Activated T-helper 2 cell treated with anti-CD3 and anti-CD28 coated beads, Interferon-gamma antibody, Interleukin-2, Interleukin-4, amounts not matched to agents 10 μg/mL and 5 μg/mL and 100 μg/mL, durations not matched to agents 14 hours and 24 hours and 36 hours (primary cell): ENCODE data around the gene RMND5B. TPM values are rescaled to one million over a fixed set of nuclear protein-coding genes. Genes with fewer than 3 reads are reported as not detected.
"Not testable (repeated sequence)": the region's sequence is repeated elsewhere in the genome, so short reads cannot be mapped to it uniquely, and the experiment has no call there.

ENCODE experiments used
- DNase-seq: peaks from one replicate; pipeline ENCODE4 v3.0.0; 2021; ENCODE audit warnings: low spot score
- H3K27ac Mint-ChIP-seq: one replicate; pipeline ENCODE4 v1.8.0; 2021; ENCODE audit warnings: mixed read lengths
- H3K27me3 Mint-ChIP-seq: one replicate; pipeline ENCODE4 v1.8.0; 2021; ENCODE audit warnings: low read depth, mixed read lengths
- H3K36me3 Mint-ChIP-seq: one replicate; pipeline ENCODE4 v1.8.0; 2021; ENCODE audit warnings: low read depth, mixed read lengths
- H3K4me1 Mint-ChIP-seq: one replicate; pipeline ENCODE4 v1.8.0; 2021; ENCODE audit warnings: low read depth, mixed read lengths
- H3K4me3 Mint-ChIP-seq: one replicate; pipeline ENCODE4 v1.8.0; 2021; ENCODE audit warnings: low read depth, mild to moderate bottlenecking, moderate library complexity, mixed read lengths
- H3K9me3 Mint-ChIP-seq: one replicate; pipeline ENCODE4 v1.8.0; 2021; ENCODE audit warnings: mixed read lengths
- intact Hi-C: fragments of 100-400 bp; cut with micrococcal nuclease; formaldehyde crosslinking; loops from one replicate; pipeline ENCODE4 v1.15.1; 2023
- total RNA-seq: library from RNA; stranded (reverse); gene quantifications from 2 replicates; pipeline ENCODE4 v1.2.3, GENCODE V29; 2022

RMND5B gene
- total RNA-seq, 1 donor from 2014 or later = 29.3 TPM

DNA sequence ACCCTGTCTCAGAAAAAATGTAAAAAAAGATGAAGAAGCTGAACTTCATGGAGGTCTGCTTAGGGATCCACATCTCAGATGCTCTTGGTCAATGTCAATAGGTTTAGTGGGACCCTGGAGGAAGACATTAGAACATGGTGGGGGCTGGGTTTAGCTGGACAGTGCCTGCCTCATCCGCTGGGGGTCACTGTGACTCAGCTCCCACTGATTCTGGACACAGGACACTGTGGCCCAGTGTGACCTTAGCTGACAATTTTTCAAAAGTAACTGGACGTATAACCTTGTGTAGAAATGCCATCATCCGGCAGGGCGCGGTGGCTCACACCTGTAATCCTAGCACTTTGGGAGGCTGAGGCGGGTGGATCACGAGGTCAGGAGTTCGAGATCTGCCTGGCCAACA lies 66.2 kb downstream of the RMND5B start:
- no peak overlapping the region for H3K4me3 Mint-ChIP-seq
- no peak for DNase-seq

DNA sequence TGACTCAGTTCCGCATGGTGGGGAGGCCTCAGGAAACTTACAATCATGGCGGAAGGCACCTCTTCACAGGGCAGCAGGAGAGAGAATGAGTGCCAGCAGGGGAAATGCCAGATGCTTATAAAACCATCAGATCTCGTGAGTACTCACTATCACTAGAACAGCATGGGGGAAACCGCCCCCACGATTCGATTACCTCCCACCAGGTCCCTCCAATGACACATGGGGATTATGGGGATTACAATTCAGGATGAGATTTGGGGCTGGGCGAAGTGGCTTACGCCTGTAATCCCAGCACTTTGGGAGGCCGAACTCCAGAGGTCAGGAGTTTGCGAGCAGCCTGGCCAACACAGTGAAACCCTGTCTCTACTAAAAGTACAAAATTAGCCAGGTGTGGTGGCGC lies 67.3 kb downstream of the RMND5B start:
- H3K4me3 Mint-ChIP-seq, H3K9me3 Mint-ChIP-seq, intact Hi-C loops, H3K27ac Mint-ChIP-seq, H3K4me1 Mint-ChIP-seq, H3K36me3 Mint-ChIP-seq, DNase-seq: not testable (repeated sequence)
- H3K27me3 Mint-ChIP-seq = peaks cover 12% of the 10 kb centered on the region

More for the DNA sequence above, 66.2 kb downstream of the RMND5B start:
- Mint-ChIP-seq H3K27me3 (peaks cover 18% of the 10 kb centered on the region), H3K36me3 (no peaks in the 10 kb centered on the region), H3K9me3 (no peaks in the 10 kb centered on the region), H3K4me1 (peaks cover 7% of the 10 kb centered on the region), H3K27ac (no peak overlapping the region)
- intact Hi-C loops = no loop called here

DNA sequence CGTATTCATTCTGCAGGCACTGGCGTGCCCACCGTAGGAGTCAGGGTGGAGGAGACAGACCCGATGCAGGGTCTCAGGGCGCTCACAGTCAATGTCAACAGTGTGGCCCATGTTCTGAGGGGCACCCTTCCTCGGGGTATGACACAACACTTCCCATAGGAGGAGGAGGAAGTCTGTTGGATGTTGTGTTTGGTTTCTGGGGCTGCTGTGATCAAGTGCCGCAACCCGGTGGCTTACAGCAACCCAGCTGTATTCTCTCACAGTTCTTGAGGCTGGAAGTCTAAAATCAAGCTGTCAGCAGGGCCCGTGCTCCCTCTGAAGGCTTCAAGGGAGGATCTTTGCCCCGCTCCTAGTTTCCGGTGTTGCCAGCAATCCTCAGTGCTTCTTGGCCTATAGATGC lies 67.9 kb downstream of the RMND5B start:
- intact Hi-C loops = no loop called here
- peaks cover 3% of the 10 kb centered on the region for H3K4me1 Mint-ChIP-seq
- no peaks in the 10 kb centered on the region for H3K9me3 Mint-ChIP-seq
- DNase-seq = no peak
- no peak overlapping the region for H3K27ac Mint-ChIP-seq
- no peak overlapping the region for H3K4me3 Mint-ChIP-seq
- H3K36me3 Mint-ChIP-seq = no peaks in the 10 kb centered on the region
- peaks cover 7% of the 10 kb centered on the region for H3K27me3 Mint-ChIP-seq

DNA sequence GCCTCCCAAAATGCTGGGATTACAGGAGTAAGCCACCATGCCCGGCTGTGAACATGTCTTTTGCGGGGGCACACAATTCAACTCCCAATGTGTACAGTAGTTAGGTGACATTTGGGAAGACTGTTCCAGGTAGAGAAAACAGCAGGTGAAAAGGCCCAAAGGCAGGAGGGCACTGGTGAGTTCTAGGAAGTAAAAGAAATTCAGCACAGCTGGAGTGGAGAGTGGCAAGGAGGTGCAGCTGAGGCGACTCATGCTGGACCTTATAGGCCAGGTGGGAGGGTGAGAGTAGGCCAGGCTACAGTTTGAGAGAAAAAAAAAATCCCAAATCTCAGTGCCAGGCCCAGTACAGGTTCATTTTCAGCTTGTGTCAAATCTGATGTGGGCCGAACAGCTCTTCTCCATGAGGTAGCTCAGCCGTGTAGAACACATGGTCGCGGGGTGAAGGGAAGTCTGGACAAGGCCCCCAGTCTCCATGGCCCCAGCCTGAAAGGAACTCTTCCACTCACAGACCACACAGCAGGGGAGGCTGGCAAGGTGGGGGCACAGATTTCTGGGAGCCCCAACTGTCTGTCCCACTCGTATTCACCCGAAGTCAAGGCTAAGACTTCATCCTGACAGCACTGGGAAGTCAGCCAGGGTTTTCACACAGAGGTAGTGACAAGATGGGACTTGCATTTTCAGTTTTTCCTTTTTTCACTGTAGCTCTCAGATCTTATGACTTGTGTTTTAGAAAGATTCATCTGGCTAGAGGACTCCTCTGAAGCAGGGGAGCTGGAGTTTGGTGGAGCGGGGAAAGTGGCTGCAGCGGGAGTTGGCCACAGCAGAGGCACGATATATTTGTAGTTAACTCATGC lies 69.0 kb downstream of the RMND5B start:
- H3K9me3 Mint-ChIP-seq = no peaks in the 10 kb centered on the region
- no peak overlapping the region for H3K4me3 Mint-ChIP-seq
- peaks cover 4% of the 10 kb centered on the region for H3K36me3 Mint-ChIP-seq
- no peaks in the 10 kb centered on the region for H3K4me1 Mint-ChIP-seq
- DNase-seq = no peak
- intact Hi-C loops = loop anchor here (10.0 kb wide), 2 partner anchors 605 to 1195 kb away; partner anchors contain the start of genes TMED9 and UIMC1
- H3K27me3 Mint-ChIP-seq = peaks cover 5% of the 10 kb centered on the region
- H3K27ac Mint-ChIP-seq = no peak overlapping the region

Other genes with a start within 250 kb of the RMND5B start
- not detected in 2 replicates for gene PROP1, start 134.8 kb upstream of the RMND5B start, total RNA-seq
- 3.3 and 3.4 TPM in 2 replicates for gene N4BP3, start 17.5 kb upstream of the RMND5B start, total RNA-seq
- 221 and 228 TPM in 2 replicates for gene NHP2, start 22.9 kb downstream of the RMND5B start, total RNA-seq
- gene GMCL2, start 56.4 kb downstream of the RMND5B start, total RNA-seq = not detected in 2 replicates
- 393 and 403 TPM in 2 replicates for gene HNRNPAB, start 73.5 kb downstream of the RMND5B start, total RNA-seq
- gene PHYKPL, start 101.8 kb downstream of the RMND5B start, total RNA-seq = 87.4 and 92.0 TPM in 2 replicates